Raji (cell line): Measurements from ENCODE around the gene MAPK8.

ENCODE experiments used
- POLR2A ChIP-seq: IDR thresholded peaks from 2 replicates; pipeline ENCODE4 v1.6.1; 2011; ENCODE audit warnings: low read depth, low read length, control low read depth; ENCODE audit not compliant: insufficient read depth

Gene MAPK8

DNA sequence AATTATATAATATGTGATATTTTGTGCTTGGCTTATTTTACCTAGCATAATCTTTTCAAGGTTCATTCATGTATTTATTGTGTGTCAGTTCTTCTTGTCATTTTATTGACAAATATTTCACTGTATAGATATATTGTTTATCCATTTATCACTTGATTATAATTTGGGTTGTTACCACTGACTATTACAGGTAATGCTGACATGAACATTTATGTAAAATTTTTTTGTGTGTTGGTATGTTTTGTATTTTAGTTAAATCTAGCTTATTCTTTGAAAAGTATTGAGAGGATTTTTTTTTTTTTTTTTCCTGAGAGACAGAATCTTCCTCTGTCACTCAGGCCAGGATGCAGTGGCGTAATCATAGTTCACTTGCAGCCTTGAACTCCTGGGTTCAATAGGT, 107.7 kb downstream of the MAPK8 start:
- no peak for TF ChIP-seq POLR2A

DNA sequence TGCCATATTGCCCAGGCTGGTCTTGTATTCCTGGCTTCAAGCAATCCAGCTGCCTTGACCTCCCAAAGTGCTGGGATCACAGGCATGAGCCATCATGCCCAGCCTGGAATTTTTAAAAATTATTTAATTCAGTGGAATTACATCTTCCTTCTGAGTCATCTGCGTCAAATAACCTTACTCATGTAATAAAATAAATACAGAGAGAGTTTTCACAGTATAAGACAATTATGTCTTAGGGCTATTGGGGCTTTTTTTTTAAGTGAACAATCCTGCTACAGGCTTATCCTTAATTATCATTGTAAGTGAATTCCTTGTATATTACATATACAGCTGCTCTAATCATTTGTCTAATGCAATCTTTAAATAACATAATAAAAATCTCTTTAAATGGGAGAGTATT, 108.3 kb downstream of the MAPK8 start:
- no peak for TF ChIP-seq POLR2A

- TF ChIP-seq POLR2A, result no peak
These were observed 110.2 kb downstream of the MAPK8 start for GRCh38 chr10:48416584-48417232.

DNA sequence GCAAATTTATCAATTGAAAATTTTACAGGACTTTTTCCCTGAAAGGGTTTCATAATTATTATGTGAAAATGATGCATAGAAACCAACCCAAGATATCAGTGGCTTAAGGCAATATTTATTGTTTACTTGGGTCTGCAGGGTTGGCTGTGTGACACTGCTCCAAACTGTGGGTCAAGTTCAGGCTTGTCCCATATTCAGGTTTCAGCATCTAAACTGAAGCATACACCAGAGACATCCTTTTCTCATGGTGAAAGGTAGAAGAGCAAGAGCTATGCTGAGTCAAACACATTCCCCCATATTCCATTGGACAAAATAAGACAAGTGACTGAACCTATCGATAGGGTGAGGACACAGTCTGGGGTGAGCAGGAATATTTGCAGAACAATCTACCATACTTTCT, 110.9 kb downstream of the MAPK8 start:
- no peak for TF ChIP-seq POLR2A

- TF ChIP-seq POLR2A, result no peak
These were observed 111.8 kb downstream of the MAPK8 start for GRCh38 chr10:48418189-48418788.

DNA sequence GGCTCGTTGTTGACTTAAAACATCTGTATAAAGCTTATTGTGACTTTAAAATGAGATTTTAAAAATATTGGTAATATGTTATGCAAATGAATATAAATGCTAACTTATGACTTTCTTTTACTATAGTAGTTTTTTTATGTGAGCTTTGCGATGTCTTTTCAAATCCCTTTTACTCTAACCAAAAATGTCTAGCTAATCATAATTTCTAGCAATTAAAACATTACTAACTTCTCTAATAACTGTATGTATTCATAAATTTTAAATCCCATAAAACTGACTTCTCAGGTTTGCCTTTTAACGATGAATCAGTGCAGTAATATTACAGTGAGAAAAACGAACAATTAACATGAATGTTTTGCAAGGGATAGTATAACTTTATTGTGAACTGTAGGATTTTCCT, 113.2 kb downstream of the MAPK8 start:
- TF ChIP-seq POLR2A, result no peak

DNA sequence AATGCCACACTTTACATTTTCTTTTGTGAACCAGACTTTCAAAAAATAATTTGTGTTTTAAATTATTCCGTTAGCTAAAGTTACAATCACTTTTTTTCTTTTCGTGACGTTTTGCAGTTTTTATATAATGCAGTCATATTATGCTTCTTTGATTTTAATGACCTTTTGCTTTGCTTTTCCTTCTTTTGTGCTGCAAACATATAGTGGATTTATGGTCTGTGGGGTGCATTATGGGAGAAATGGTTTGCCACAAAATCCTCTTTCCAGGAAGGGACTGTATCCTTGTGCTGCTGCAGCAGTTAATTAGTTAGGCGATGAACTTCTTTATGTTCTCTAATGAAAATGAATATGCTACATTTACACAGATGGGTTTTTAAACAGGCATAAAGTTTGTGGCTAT, 117.4 kb downstream of the MAPK8 start:
- no peak for TF ChIP-seq POLR2A

DNA sequence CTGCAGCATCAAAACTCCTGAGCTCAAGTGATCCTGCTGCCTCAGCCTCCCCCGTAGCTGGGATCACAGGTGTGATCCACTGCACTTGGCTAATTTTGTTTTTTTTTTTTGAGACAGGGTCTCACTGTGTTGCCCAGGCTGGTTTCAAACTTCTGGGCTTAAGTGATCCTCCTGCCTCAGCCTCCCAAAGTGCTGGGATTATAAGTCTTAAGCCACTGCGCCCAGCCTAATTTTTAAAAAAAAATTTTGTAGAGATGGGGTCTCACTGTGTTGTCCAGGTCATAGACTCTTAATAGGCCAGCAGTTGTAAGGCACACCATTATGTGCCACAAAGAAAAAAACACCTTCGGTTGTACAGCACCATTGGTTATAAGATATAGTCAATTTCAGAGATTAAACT, 122.4 kb downstream of the MAPK8 start:
- no peak for TF ChIP-seq POLR2A

GRCh38 chr10:48429309-48429708, 122.8 kb downstream of the MAPK8 start:
- no peak for TF ChIP-seq POLR2A

DNA sequence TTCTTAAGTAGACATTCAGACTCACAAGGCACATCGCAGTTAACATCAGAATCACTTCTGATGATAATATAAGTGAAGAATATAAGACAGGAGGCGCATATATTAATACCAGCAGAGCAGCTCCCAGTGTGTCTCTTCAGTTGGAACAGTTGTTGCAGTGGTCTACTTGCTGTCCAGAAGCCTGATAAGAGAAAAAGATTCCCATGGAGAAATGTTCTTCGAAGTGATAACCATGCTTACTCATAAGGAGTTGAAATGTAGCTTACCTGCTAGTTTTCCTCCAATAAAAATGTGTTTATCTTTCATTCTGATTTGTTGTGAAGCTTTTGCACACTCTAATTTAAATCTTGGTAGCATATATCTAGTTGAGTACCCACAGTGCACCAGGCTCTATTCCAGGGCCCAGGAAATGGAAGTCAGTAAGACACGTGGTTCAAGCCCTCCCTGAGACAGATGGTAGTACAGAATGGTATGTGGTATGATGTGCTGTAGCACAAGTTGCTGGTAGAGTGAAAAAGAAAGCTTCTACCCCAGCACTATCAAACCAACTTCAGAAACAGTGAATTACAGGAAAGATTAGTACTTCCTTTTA, 124.0 kb downstream of the MAPK8 start:
- TF ChIP-seq POLR2A, result no peak

DNA sequence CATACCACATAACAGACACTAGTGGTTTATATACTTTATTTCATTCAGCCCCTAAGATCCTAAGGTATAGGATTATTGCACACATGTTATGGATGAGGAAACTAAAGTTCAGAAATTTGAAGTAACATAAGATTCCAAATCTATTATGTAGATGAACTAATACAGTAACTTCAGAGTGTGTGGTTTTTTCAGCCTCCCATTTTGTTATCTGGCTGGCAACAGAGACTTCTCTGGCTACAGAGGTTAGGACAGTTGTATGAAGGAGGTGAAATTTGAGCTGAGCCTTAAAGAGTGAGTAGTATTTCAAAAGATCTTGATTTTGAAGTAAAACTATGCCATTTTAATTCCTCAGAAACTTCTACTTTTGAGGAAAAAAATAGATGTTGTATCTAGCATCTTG, 125.4 kb downstream of the MAPK8 start:
- TF ChIP-seq POLR2A, result no peak

GRCh38 chr10:48437546-48437945, 131.1 kb downstream of the MAPK8 start:
- no peak for TF ChIP-seq POLR2A

GRCh38 chr10:48439031-48439430, 132.6 kb downstream of the MAPK8 start:
- no peak for TF ChIP-seq POLR2A

DNA sequence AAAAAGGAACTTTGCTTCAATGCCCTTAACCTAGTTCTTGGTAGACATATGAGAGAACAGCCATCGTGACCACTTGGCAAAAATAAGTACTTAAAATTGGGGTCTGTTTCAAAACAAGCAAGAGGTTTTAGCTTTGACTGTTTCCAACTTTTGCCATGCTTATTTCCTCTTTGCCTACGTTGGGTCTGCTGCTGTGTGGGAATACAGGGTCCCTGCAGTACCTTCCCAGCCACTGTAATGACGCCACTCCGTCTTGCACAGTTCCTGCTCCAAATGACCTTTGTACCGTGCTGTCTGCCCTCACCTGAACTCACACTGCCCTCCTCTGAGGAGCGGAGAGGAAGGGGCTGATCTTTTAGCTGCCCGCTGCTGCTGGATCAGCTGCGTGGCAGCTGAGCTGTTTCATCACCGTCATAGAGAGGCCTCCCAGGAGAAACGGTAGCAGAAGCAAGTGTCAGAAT, 133.1 kb downstream of the MAPK8 start:
- TF ChIP-seq POLR2A, result no peak

GRCh38 chr10:48440771-48441170, 134.3 kb downstream of the MAPK8 start:
- no peak for TF ChIP-seq POLR2A

DNA sequence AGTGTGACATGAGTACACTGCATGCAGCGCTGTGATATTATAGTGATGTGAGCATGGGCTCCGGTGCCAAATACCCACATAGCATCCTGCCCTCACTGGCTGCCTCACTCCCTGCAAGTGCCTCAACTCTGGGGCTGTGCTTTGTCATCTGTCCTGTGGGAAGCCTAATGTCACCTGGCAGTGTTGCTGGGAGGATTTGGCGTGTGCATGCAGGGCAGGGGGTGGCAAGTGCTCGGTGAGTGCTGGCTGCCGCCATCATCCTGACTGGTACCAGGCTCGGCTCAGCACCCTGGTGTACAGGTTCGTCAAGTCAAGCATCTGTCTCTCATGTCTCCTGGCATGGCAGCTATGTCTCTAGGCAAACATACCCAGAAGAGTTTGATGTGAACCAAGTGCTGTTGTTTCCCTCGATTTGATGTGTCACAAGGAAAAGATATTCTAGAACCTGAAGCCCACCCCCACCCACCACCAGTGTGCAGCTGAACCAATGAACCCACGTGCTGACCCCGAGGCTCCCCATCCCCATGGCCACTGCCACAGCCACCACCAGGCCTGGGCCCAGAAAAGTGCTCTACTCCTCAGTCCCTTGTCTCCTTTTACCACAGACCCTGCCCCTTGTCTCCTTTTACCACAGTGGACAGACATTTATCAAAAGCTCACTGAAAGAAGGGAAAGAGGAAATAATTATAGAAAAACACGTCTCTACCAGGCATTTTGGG, 135.8 kb downstream of the MAPK8 start:
- no peak for TF ChIP-seq POLR2A
